Activated CD8-positive, alpha-beta memory T cell treated with anti-CD3 and anti-CD28 coated beads, Interleukin-2, amount 50 U/mL, for 24 hours (primary cell): ENCODE results near the gene ZFYVE21.
"Not testable (repeated sequence)": the region's sequence is repeated elsewhere in the genome, so short reads cannot be mapped to it uniquely, and the experiment has no call there.

ENCODE experiments used
- DNase-seq: peaks from one replicate; pipeline ENCODE4 v3.0.0-alpha.2; 2020; ENCODE audit errors: extremely low read depth

The ZFYVE21 gene

GRCh38 chr14:103715052-103716000 is at the start of gene ZFYVE21, which contains the start of gene XRCC3:
Gene ZFYVE21, plus strand, starts transcription at chr14:103715810. Its CDS starts 32 bp downstream, at chr14:103715842.
Gene XRCC3, minus strand, starts transcription at chr14:103715451. Its CDS starts 4,364 bp downstream, at chr14:103711087.
- DNase-seq: peak; percentile 98

DNA sequence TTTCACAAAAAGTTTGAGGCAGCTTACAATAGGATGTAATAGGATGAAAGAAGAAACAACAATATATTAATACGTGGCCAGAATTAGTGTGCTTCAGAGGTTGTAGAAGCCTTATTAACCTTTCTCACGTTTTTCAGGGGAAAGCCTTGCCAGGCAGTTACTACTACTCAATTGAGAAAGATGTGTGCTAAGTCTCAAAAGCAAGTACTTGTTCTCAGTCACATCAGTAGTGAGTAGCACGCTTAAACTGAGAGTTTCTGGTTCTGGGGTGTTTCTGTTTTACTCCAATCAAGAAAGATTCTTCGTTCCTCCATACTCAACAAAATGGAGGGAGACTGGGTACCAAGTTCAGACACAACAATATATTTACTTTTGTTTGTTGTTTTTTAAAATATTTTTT is 47.9 kb upstream of the ZFYVE21 start:
- no peak for DNase-seq

GRCh38 chr14:103668117-103668516 is 47.5 kb upstream of the ZFYVE21 start:
- no peak for DNase-seq

DNA sequence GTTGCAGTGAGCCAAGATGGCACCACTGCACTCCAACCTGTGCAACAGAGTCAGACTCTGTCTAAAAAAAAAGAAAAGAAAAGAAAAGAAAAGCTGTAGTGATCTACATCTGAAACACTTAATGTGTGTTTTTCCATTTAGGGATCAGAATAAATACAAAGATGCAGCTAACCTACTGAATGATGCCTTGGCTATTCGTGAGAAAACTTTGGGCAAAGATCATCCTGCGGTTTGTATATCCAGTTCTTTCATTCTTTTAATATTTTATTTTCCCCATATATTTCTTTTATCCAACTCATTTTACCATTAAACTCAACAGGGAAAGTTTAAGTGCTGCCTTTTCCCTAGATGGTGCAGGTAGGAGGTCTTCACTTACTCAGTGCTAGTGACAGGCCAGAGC is 46.2 kb upstream of the ZFYVE21 start:
- no peak for DNase-seq

GRCh38 chr14:103671911-103672310 is 43.7 kb upstream of the ZFYVE21 start:
- DNase-seq: no peak

DNA sequence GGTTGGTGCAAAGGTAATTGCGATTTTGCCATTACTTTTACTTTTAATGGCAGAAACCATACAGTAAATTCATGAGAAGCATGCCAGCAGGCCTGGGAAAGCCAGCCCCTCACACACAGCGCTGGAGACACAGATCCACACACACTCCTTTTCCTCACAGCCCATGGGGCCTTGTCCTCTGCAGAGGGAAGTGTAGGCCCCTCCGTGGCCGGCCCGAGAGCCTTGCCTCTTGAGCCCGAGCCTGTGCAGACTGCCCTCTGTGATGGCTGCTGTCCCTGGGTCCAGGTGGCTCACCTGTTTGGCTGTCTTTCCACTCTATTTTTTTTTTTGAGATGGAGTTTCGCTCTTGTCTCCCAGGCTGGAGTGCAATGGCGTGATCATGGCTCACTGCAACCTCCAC is 39.7 kb upstream of the ZFYVE21 start:
- no peak for DNase-seq

DNA sequence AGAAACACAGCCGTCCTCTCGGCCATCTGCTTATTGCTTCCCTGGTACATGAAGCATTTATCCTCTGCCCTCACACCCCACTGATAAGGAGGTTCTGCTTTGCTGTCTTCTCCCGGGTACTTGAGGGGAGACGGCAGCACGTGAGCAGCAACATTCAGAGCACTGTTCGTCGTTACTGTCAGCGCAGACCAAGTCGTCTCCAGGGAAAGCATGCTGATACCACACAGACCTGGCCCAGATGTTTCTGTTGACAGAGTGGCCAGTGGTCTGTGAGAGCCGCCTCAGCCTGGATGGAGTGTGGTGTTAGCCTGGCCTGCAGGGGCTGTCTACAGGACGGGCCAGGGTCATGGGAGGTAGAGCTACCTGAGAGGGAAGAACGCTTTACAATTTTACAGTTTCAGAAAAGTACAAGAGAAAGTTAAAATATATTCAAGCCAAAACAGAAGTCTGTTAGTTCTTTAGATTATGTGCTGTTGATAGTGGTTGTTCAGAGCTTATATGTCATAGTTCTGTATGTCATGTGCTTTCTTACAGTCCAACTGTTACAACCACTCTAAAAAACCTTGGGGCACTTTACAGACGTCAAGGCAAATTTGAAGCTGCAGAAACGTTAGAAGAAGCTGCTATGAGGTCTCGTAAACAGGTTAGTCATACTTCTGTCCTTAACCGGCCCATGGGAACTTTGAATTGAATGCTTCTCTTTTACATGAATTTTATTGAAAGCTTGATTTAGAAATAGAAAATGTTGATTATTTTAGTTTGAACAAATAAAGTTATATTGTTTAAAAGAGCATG is 38.5 kb upstream of the ZFYVE21 start:
- DNase-seq: no peak

GRCh38 chr14:103679351-103679750 is 36.3 kb upstream of the ZFYVE21 start:
- DNase-seq: peak; percentile 9

- DNase-seq: no peak
These were observed 34.9 kb upstream of the ZFYVE21 start for GRCh38 chr14:103680491-103681231.

- DNase-seq: no peak
These were observed 32.5 kb upstream of the ZFYVE21 start for GRCh38 chr14:103683139-103683538.

GRCh38 chr14:103684471-103684870 is 31.1 kb upstream of the ZFYVE21 start:
- no peak for DNase-seq

DNA sequence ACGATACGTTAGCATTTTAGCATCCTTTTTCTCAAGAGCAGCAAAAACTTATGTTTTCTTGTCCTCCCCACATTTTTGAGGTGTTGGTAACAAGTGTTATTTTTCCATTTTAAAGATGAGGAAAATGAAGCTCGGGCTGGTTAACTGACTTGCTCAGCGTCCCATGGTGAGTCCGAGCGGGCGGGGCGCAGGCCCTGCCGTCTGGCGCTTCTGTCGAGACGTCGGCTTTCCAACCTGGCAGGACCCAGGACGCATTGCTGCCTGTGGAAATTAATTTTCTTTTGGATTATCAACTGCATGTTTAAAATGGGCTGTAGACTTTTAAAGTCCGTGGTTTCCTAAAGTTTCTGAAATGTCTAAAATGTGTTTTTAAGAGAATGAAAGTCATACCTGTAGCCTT is 30.7 kb upstream of the ZFYVE21 start:
- no peak for DNase-seq

DNA sequence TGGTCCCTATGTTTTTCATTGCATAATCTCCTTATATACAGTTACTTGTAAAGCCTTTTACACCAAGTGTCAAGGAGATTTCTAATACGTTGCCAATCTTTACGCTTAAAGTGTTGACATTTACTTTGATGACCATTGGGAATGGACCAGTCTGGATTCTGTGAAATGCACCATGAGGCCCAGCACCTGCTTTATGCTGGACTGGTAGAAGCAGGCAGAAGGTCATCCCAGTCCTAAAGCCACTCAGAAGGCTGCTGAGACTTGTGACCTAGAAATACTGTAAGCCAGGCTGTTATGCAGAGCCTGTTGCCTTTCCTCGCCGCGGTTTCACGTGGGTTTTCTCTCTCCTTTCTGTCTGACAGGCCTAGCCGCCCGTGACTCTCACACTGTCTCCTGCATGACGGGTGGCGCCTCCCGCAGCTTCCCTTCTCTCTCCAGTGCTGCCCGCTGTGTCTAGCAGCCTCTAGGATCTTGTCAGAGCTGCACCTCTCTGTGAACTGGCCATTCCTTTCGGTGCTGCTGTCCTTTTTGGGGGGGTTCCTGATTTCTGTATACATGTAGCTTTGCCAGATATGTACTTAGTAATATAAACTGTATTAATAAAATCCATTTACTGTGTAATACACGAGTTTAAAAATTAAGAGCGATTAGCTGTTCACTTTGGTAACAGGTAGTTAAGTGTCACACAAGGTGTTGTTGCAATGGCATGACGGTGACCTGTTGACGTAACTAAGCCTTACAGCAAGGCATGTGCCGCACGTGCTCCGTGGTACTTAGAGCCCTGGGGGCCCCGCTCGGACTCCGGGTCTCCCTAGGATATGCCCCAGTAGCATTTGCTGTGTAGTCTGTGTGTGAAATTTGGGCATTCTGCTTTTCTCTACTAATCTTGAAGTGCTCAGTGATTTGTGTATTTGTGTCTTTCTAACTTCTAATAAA is 30.1 kb upstream of the ZFYVE21 start:
- no peak for DNase-seq

DNA sequence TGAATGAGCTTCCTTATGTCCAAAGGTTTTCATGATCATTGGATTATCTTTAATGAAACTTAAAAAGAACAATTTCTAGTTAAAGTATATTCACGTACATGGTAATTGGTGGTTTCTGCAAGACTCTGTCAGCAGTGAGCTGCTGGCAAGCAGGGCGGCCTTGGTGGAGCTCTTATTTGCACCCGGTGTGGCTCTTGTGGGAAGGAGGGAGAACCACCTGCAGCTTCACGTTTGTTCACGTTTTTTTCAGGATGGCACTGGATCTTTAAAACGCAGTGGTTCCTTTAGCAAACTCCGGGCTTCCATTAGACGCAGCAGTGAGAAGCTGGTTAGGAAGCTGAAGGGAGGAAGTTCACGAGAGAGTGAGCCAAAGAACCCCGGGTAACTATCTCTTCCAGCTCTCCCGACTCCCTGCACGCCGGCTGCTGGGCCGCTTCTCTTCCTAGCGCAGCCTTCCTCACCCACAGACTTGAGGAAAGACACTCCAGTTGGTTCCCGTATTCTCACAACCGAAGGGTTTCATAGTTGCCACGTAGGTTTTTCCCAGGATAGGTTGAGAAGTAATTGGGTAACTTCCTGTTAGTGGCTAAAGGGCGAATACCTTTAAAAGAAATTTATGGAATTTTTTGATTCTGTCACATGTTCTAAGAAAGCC is 28.7 kb upstream of the ZFYVE21 start:
- no peak for DNase-seq

GRCh38 chr14:103687712-103688111 is 27.9 kb upstream of the ZFYVE21 start:
- DNase-seq: no peak

- DNase-seq: no peak
These were observed 27.2 kb upstream of the ZFYVE21 start for GRCh38 chr14:103688441-103688840.

DNA sequence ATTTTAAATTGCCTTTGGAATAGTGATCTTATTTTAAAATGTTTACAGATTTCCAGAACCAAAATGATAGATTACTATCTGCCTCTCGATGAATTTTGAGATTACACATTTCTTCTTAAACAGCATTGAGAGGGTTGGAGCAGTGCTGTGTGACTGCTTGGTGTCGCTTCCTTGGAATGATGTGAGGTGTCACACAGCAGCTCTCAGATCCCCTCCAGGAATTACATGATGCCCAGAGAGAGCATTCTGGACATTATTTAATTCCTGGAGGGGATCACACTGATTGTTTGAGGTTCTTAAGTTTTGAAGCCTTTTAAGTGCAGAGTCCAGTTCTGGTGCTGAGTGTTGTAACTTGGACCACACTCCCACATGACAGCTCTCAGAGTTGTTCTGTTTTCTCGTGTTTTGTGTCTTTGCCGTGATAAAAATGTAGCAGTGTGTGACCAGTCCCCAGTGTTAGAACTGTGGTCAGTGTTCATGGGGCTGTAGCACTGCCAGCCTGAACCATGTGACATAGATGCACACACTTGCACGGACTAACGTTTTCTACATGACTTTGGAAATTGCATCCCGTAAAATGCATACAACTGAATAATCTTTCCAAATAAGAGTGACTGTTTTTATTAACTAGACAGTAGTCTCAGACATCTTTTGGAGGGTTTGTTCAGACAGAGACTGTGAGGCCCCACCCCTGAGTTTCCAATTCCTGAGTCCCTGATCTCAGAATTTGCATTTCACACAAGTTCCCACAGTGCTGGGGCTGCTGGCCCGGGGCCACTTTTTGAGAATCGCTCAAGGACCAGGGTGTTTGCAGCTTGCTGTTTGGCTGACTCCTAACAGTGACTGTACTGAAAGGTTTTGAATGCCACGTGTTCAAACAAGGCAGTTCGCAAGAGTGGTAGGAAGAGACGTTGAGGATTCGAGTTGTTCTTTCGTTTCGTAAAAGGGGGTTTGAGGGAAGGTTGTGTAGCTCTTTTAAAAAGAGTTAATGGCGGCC is 26.4 kb upstream of the ZFYVE21 start:
- DNase-seq: no peak

DNA sequence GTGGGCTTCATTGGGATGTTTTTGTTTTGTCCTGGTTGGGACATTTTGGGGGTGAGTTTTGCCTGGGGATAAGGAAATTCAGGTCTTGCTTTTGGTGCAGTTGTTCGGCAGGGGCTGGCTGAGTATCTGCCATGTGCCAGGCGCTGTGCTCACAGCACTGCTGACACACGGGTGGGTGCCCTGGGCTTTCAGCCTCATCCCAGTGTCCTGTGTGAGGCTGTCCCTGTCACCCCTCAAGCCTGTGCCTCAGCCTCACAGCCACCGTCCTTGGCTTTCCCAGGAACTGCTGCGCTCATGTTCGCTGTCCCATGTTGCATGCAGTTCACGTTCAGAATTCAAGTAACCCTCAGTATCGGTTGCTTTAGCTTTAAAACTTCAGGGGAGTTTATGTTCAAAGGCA is 25.3 kb upstream of the ZFYVE21 start:
- DNase-seq: no peak

DNA sequence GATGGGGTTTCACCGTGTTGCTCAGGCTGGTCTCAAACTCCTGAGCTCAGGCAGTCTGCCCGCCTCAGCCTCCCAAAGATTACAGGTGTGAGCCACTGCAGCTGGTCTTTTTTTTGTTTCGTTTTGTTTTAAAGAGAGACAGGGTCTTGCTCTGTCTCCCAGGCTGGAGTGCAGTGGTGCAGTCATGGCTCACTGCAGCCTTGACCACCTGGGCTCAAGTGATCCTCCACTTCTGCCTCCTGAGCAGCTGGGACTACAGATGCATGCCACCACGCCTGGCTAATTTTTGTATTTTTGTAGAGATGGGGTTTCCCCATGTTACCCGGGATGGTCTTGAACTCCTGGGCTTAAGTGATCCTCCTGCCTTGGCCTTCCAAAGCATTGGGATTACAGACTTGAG is 24.0 kb upstream of the ZFYVE21 start:
- DNase-seq: not testable (repeated sequence)
